ENCODE measurements around the gene MX1. TPM values are rescaled to one million over a fixed set of nuclear protein-coding genes. Genes with fewer than 3 reads are reported as not detected.

The MX1 gene
- total RNA-seq, 4 donors from 2014 or later: 35.4 to 62.6 (median 51.5) TPM

- H3K4me1 ChIP-seq: peaks cover 0 to 13% of the 10 kb centered on the region in 2 donors
- DNase-seq: no peak
- no peak overlapping the region for H3K27ac ChIP-seq
- H3K9me3 ChIP-seq: no peaks in the 10 kb centered on the region
- H3K36me3 ChIP-seq: peaks cover 0 to 6% of the 10 kb centered on the region in 2 donors
- TF ChIP-seq POLR2A (IDR thresholded peaks at IDR 0.05): no peak
- no peak for TF ChIP-seq CTCF (IDR thresholded peaks at IDR 0.05)
- intact Hi-C loops (cut with DNase I): no loop called here
- H3K27me3 ChIP-seq: no peaks in the 10 kb centered on the region
- WGBS, 2 donors: 89 to 90% methylated on average over 6 of the region's 6 CpGs
- no peak overlapping the region for H3K4me3 ChIP-seq (replicated peaks in 1 of 3)
Observed at GRCh38 chr21:41497008-41497407, 71.0 kb downstream of the MX1 start.

- Histone ChIP-seq H3K36me3 (peaks cover 0 to 6% of the 10 kb centered on the region in 2 donors), H3K27me3 (no peaks in the 10 kb centered on the region), H3K4me1 (peaks cover 0 to 17% of the 10 kb centered on the region in 2 donors), H3K27ac (no peak overlapping the region), H3K9me3 (no peaks in the 10 kb centered on the region), H3K4me3 (replicated peaks in 1 of 3) (no peak overlapping the region)
- TF ChIP-seq POLR2A (IDR thresholded peaks at IDR 0.05) (no peak), CTCF (IDR thresholded peaks at IDR 0.05) (no peak)
- intact Hi-C loops (cut with DNase I): no loop called here
- WGBS, 2 donors: 84 to 86% methylated on average over 8 of the region's 8 CpGs
- no peak for DNase-seq
Observed at GRCh38 chr21:41497788-41498187, 71.7 kb downstream of the MX1 start.

GRCh38 chr21:41499920-41500319 lies 73.9 kb downstream of the MX1 start:
- intact Hi-C loops (cut with DNase I): no loop called here
- no peaks in the 10 kb centered on the region for H3K36me3 ChIP-seq

GRCh38 chr21:41500363-41500762 lies 74.3 kb downstream of the MX1 start:
- intact Hi-C loops (cut with DNase I): no loop called here
- 91 to 95% methylated on average over 6 of the region's 6 CpGs for WGBS, 2 donors
- TF ChIP-seq POLR2A (IDR thresholded peaks at IDR 0.05): no peak
- TF ChIP-seq CTCF (IDR thresholded peaks at IDR 0.05): no peak
- H3K27ac ChIP-seq: no peak overlapping the region
- DNase-seq: no peak
- no peaks in the 10 kb centered on the region for H3K9me3 ChIP-seq
- H3K4me3 ChIP-seq (replicated peaks in 1 of 3): no peak overlapping the region
- H3K36me3 ChIP-seq: no peaks in the 10 kb centered on the region
- no peaks in the 10 kb centered on the region for H3K27me3 ChIP-seq
- H3K4me1 ChIP-seq: peaks cover 13 to 42% of the 10 kb centered on the region in 2 donors

More at GRCh38 chr21:41499920-41500319, 73.9 kb downstream of the MX1 start:
- TF ChIP-seq POLR2A (IDR thresholded peaks at IDR 0.05) (no peak), CTCF (IDR thresholded peaks at IDR 0.05) (no peak)
- Histone ChIP-seq H3K4me3 (replicated peaks in 1 of 3) (no peak overlapping the region), H3K4me1 (peaks cover 9 to 38% of the 10 kb centered on the region in 2 donors), H3K27ac (no peak overlapping the region), H3K27me3 (no peaks in the 10 kb centered on the region), H3K9me3 (no peaks in the 10 kb centered on the region)
- WGBS, 2 donors: 94 to 100% methylated on average over 2 of the region's 2 CpGs
- no peak for DNase-seq

GRCh38 chr21:41500931-41501381 lies 74.9 kb downstream of the MX1 start:
- no peak overlapping the region for H3K27ac ChIP-seq

More at GRCh38 chr21:41500931-41501381, 74.9 kb downstream of the MX1 start:
- Histone ChIP-seq H3K9me3 (no peaks in the 10 kb centered on the region), H3K36me3 (no peaks in the 10 kb centered on the region), H3K4me3 (replicated peaks in 1 of 3) (no peak overlapping the region), H3K4me1 (peaks cover 18 to 48% of the 10 kb centered on the region in 2 donors), H3K27me3 (no peaks in the 10 kb centered on the region)
- intact Hi-C loops (cut with DNase I): no loop called here
- TF ChIP-seq POLR2A (IDR thresholded peaks at IDR 0.05) (no peak), CTCF (IDR thresholded peaks at IDR 0.05) (no peak)
- DNase-seq: no peak
- 66 to 74% methylated on average over 9 of the region's 9 CpGs for WGBS, 2 donors

Measured in thyroid gland (tissue), 4 donors.